ENCODE measurements around the gene CPSF4L.

Gene CPSF4L

GRCh38 chr17:73199751-73200317 lies 61.8 kb downstream of the CPSF4L start:
- no peak for DNase-seq

GRCh38 chr17:73198930-73199260 lies 62.8 kb downstream of the CPSF4L start:
- no peak for DNase-seq
